GM12878 (cell line): ENCODE data around the gene TMEM38A.

Source experiments
- ATF3 ChIP-seq: IDR thresholded peaks from 2 replicates; pipeline ENCODE4 v1.6.1; 2011; ENCODE audit warnings: low read depth, mild to moderate bottlenecking, low read length, moderate library complexity, borderline replicate concordance; ENCODE audit errors: extremely low read depth
- EGR1 ChIP-seq, 2 experiments: IDR thresholded peaks; 1 replicate in 1 of 2; 2 replicates in 1 of 2; pipeline ENCODE4 v1.6.1; 2011 to 2012; ENCODE audit warnings: low read depth in 2 of 2, low read length in 2 of 2, borderline replicate concordance in 1 of 2, mild to moderate bottlenecking in 1 of 2, moderate library complexity in 1 of 2
- MXI1 ChIP-seq: fragments of 150-350 bp; IDR thresholded peaks from 2 replicates; pipeline ENCODE4 v1.6.1; 2011; ENCODE audit warnings: low read depth, mild to moderate bottlenecking, inconsistent platforms, low read length, improper control_type of control experiment
- POLR2AphosphoS2 ChIP-seq: IDR thresholded peaks from 2 replicates; pipeline ENCODE4 v1.6.1; 2011; ENCODE audit warnings: low read depth, mild to moderate bottlenecking, low read length, improper control_type of control experiment, moderate library complexity

- no peak for TF ChIP-seq MXI1
- no peak for TF ChIP-seq POLR2AphosphoS2
- TF ChIP-seq EGR1 (IDR thresholded peaks at IDR 0.05; ENCODE audit: borderline replicate concordance in 1 of 2, low read depth in 2 of 2, low read length in 2 of 2): no peak
- no peak for TF ChIP-seq ATF3
Measured at GRCh38 chr19:16625163-16625958, 35.6 kb upstream of the TMEM38A start.
